GM23338 (cell line): ENCODE measurements around the gene LRRC10. TPM values are rescaled to one million over a fixed set of nuclear protein-coding genes. Genes with fewer than 3 reads are reported as not detected.

ENCODE experiments used
- ATAC-seq: fragments of 200-7000 bp; cut with Tn5 transposase; 3 replicates; pipeline ENCODE4 v1.9.1; 2020
- DNase-seq: peaks from one replicate; pipeline ENCODE4 v3.0.0-alpha.2; 2015; ENCODE audit warnings: low spot score
- H2AFZ ChIP-seq: fragments of 200-600 bp; sonication (generic); 2 replicates; pipeline ENCODE4 v1.8.0; 2016; ENCODE audit warnings: antibody characterized with exemption, mild to moderate bottlenecking, moderate library complexity
- H3F3A ChIP-seq: fragments of 200-600 bp; sonication (generic); replicated peaks from 2 replicates; pipeline ENCODE4 v1.8.0; 2017; ENCODE audit warnings: antibody characterized with exemption, mixed run types, low read depth
- H3K27ac ChIP-seq: fragments of 200-600 bp; sonication (generic); 2 replicates; pipeline ENCODE4 v1.6.1; 2016; ENCODE audit warnings: low read depth
- H3K27me3 ChIP-seq: fragments of 200-600 bp; sonication (generic); 2 replicates; pipeline ENCODE4 v1.8.0; 2016; ENCODE audit warnings: mild to moderate bottlenecking, mixed run types, moderate library complexity; ENCODE audit not compliant: insufficient read depth
- H3K36me3 ChIP-seq: fragments of 200-600 bp; sonication (generic); 2 replicates; pipeline ENCODE4 v1.8.0; 2016; ENCODE audit warnings: mild to moderate bottlenecking; ENCODE audit not compliant: insufficient read depth
- H3K4me1 ChIP-seq: fragments of 200-600 bp; sonication (generic); 2 replicates; pipeline ENCODE4 v1.8.0; 2016; ENCODE audit warnings: mild to moderate bottlenecking, moderate library complexity; ENCODE audit not compliant: insufficient read depth
- H3K4me2 ChIP-seq: fragments of 200-600 bp; sonication (generic); 2 replicates; pipeline ENCODE4 v1.7.1; 2017; ENCODE audit warnings: mixed run types
- H3K4me3 ChIP-seq: fragments of 200-600 bp; sonication (generic); 2 replicates; pipeline ENCODE4 v1.6.1; 2016; ENCODE audit warnings: mixed run types
- H3K79me2 ChIP-seq: fragments of 200-600 bp; sonication (generic); replicated peaks from 2 replicates; pipeline ENCODE4 v1.8.0; 2017; ENCODE audit warnings: mild to moderate bottlenecking; ENCODE audit not compliant: insufficient read depth
- H3K9me2 ChIP-seq: fragments of 200-600 bp; sonication (generic); 2 replicates; pipeline ENCODE4 v1.8.0; 2017; ENCODE audit not compliant: insufficient read depth
- H4K20me1 ChIP-seq: fragments of 200-600 bp; sonication (generic); replicated peaks from 2 replicates; pipeline ENCODE4 v1.8.0; 2017; ENCODE audit warnings: mild to moderate bottlenecking; ENCODE audit not compliant: insufficient read depth
- H3K27ac Mint-ChIP-seq: 2 replicates; pipeline ENCODE4 v1.8.0; 2020; ENCODE audit warnings: inconsistent platforms, mild to moderate bottlenecking, moderate library complexity, mixed read lengths
- H3K27me3 Mint-ChIP-seq: 3 replicates; pipeline ENCODE4 v1.8.0; 2022; ENCODE audit warnings: low read depth, mild to moderate bottlenecking, moderate library complexity, mixed read lengths, inconsistent platforms; ENCODE audit not compliant: insufficient read depth, poor library complexity
- H3K36me3 Mint-ChIP-seq: 3 replicates; pipeline ENCODE4 v1.8.0; 2021; ENCODE audit warnings: low read depth, mild to moderate bottlenecking, inconsistent platforms, moderate library complexity, mixed read lengths
- H3K4me1 Mint-ChIP-seq: 3 replicates; pipeline ENCODE4 v1.8.0; 2020; ENCODE audit warnings: mild to moderate bottlenecking, inconsistent platforms, mixed read lengths
- H3K4me3 Mint-ChIP-seq: 3 replicates; pipeline ENCODE4 v1.8.0; 2021; ENCODE audit warnings: moderate library complexity, mild to moderate bottlenecking, inconsistent platforms, mixed read lengths
- H3K9me3 Mint-ChIP-seq: 3 replicates; pipeline ENCODE4 v1.8.0; 2020; ENCODE audit warnings: moderate library complexity, mild to moderate bottlenecking, inconsistent platforms, mixed read lengths
- CREB1 ChIP-seq: fragments of 250-450 bp; sonication (Bioruptor Pico); IDR thresholded peaks from 2 replicates; pipeline ENCODE4 v1.5.0; 2020; ENCODE audit warnings: low read depth, mild to moderate bottlenecking, moderate library complexity
- CTCF ChIP-seq, 2 experiments: fragments of 200-600 bp in 1 of 2; sonication (generic) in 1 of 2; conservative IDR thresholded peaks; 2 replicates each; pipeline versions ENCODE4 v1.5.1 to v1.6.1; 2016 to 2017; ENCODE audit warnings: antibody characterized with exemption in 2 of 2, low read depth in 2 of 2, mild to moderate bottlenecking in 2 of 2, moderate library complexity in 1 of 2
- ETS1 ChIP-seq: IDR thresholded peaks from 2 replicates; pipeline ENCODE4 v1.6.1; 2016; ENCODE audit warnings: antibody characterized with exemption
- JUNB ChIP-seq: IDR thresholded peaks from one replicate; pipeline ENCODE4 v1.6.1; 2016; ENCODE audit warnings: antibody characterized with exemption; ENCODE audit not compliant: unreplicated experiment
- POLR2AphosphoS5 ChIP-seq: IDR thresholded peaks from 2 replicates; pipeline ENCODE4 v1.6.1; 2016; ENCODE audit warnings: antibody characterized with exemption, low read depth
- REST ChIP-seq: IDR thresholded peaks from one replicate; pipeline ENCODE4 v1.6.1; 2018; ENCODE audit warnings: antibody characterized with exemption; ENCODE audit not compliant: unreplicated experiment
- STAT1 ChIP-seq: IDR thresholded peaks from one replicate; pipeline ENCODE4 v1.6.1; 2016; ENCODE audit warnings: antibody characterized with exemption; ENCODE audit not compliant: unreplicated experiment
- ZNF331 ChIP-seq: fragments of 250-450 bp; sonication (Bioruptor Pico); IDR thresholded peaks from 2 replicates; pipeline ENCODE4 v1.5.0; 2020; ENCODE audit warnings: low read depth, mild to moderate bottlenecking, moderate library complexity
- ZNF462 ChIP-seq: fragments of 250-450 bp; sonication (Bioruptor Pico); IDR thresholded peaks from 2 replicates; pipeline ENCODE4 v1.5.0; 2020; ENCODE audit warnings: mild to moderate bottlenecking, moderate library complexity
- polyA plus RNA-seq: library from polyadenylated mRNA; unstranded; fragments of >200 nt; fragmentation: Nextera tagmentation; extraction: Ambion mirVana; gene quantifications from 2 replicates; pipeline ENCODE4 v1.2.1, GENCODE V29; 2016
- total RNA-seq: library from RNA; depleted of rRNA; stranded (reverse); fragments of >200 nt; shearing (Covaris generic); gene quantifications from 2 replicates; pipeline ENCODE4 v1.2.3, GENCODE V29; 2014

The LRRC10 gene
- total and polyA plus RNA-seq, 2 experiments from 2014 or later = not detected

- Mint-ChIP-seq H3K27ac (peak within 1 kb of the TSS; percentile 99), H3K4me3 (peak within 1 kb of the TSS; percentile 96), H3K36me3 (peaks cover 48% of the 10 kb centered on the region), H3K4me1 (peaks cover 9% of the 10 kb centered on the region; the same call in 1 of the 3 replicates), H3K27me3 (peaks cover 9% of the 10 kb centered on the region), H3K9me3 (no peaks in the 10 kb centered on the region; the same call in 2 of the 3 replicates)
- Histone ChIP-seq H3K4me2 (peak within 1 kb of the TSS; percentile 82), H3K4me1 (peaks cover 3% of the 10 kb centered on the region; the same call in 1 of the 2 replicates), H2AFZ (no peak within 1 kb of the TSS), H4K20me1 (peaks cover 22% of the 10 kb centered on the region), H3K27ac (peak within 1 kb of the TSS; percentile 98), H3F3A (no peaks in the 10 kb centered on the region), H3K9me2 (no peaks in the 10 kb centered on the region), H3K79me2 (peaks cover 43% of the 10 kb centered on the region), H3K36me3 (peaks cover 45% of the 10 kb centered on the region), H3K4me3 (peak within 1 kb of the TSS; percentile 86), H3K27me3 (no peaks in the 10 kb centered on the region)
- DNase-seq (peak; percentile 99), ATAC-seq (peak; percentile 90)
- TF ChIP-seq CTCF (conservative IDR thresholded peaks at IDR 0.05; ENCODE audit: low read depth in 2 of 2) (peak in 1 of 2 experiments; percentile 18; a peak in 1 of 4 replicates), ZNF331 (CRISPR knock-in tag) (no peak), POLR2AphosphoS5 (peak; percentile 99), JUNB (no peak), CREB1 (CRISPR knock-in tag) (peak; percentile 90), STAT1 (no peak), ETS1 (peak; percentile 75), ZNF462 (no peak), REST (peak; percentile 27)
Measured at GRCh38 chr12:69585189-69586062, 25.3 kb downstream of the LRRC10 start, which contains the start of gene CCT2. Gene CCT2, plus strand, starts transcription at chr12:69585459. Its CDS starts 63 bp downstream, at chr12:69585522.
